DOHH2 (cell line): ENCODE measurements around the gene SPC25.

Experiments
- CTCF ChIP-seq: fragments of 200-600 bp; sonication (generic); IDR thresholded peaks from one replicate; pipeline ENCODE4 v1.5.1; 2014; ENCODE audit warnings: antibody characterized with exemption, mild to moderate bottlenecking, low read depth, low read length; ENCODE audit not compliant: poor library complexity, severe bottlenecking
- EZH2phosphoT487 ChIP-seq: fragments of 200-600 bp; sonication (generic); IDR thresholded peaks from 2 replicates; pipeline ENCODE4 v1.6.1; 2017; ENCODE audit warnings: borderline replicate concordance, mild to moderate bottlenecking, antibody characterized with exemption, low read length, moderate library complexity, mixed read lengths

GRCh38 chr2:168874368-168875054, 15.7 kb downstream of the SPC25 start:
- no peak for TF ChIP-seq CTCF
- no peak for TF ChIP-seq EZH2phosphoT487
